ENCODE data around the gene MCF2L2.

Gene MCF2L2

GRCh38 chr3:183293966-183294365 lies 134.5 kb downstream of the MCF2L2 start:
- no peak for DNase-seq (ENCODE audit: low spot score)

GRCh38 chr3:183291497-183292031 lies 136.9 kb downstream of the MCF2L2 start:
- no peak for DNase-seq (ENCODE audit: low spot score)

DNA sequence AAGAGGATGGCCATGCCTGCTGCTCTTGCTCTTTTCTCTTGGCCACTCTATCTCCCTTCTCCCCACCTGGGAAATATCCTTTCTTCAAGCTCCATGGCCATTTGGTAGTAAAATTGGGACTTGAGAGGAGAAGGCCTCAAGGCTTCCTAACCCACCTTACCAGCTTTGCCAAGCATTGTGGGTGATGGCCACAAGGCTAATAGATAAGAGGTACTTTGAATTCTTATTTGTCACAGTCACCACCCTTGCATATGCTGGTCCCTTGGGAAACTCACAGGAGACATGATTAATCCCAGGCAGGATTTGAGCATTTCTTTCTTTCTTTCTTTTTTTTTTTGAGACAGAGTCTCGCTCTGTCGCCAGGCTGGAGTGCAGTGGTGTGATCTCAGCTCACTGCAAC lies 138.2 kb downstream of the MCF2L2 start:
- DNase-seq (ENCODE audit: low spot score): no peak

DNA sequence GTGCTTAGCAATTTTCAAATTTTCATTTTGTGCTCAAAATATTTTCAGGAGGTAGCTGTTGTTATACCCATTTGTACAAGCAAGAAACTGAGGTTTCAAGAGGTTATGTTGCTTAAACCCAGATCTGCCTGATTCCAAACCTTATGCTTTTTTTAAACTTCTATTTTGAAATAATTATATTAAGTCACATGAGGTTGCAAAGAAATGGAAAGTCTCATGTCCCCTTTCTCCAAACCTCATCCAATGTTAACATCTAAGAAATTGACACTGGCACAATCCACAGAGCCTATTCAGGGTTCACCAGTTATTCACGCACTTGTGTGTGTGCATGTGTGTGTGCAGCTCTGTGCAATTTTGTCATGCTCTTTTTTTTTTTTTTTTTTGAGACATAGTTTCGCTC lies 140.3 kb downstream of the MCF2L2 start:
- no peak for DNase-seq (ENCODE audit: low spot score)

DNA sequence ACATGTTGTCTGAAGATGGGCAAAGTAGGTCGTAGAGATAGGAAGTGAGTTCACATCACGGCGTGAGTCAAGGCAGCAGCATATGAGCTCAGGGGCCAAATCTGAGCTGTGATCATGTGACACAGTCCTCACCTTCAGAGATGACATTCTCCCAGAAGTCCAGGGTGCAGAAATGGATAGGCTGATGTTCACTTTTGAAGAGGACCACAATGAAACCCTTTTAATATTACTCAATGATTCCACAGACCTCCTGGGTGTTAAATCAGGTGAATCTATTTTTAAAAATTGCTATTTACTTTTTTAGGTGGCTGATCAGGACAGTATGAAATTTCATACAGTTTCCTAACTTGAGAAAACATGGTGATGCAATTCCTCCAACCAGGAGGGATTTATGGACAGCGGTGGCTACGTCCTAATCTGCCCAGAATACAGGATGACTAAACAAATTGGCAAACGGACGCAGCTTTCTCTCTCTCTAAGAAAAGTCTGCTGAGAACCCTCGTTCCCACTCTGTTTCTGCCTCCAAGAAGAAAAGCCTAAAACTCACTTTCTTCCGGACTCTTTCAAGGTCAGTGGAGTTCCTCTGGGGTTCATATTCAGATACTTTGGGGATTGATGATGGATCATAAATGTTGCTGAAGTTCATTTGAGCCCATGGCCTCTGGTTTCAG lies 141.0 kb downstream of the MCF2L2 start:
- DNase-seq (ENCODE audit: low spot score): no peak

DNA sequence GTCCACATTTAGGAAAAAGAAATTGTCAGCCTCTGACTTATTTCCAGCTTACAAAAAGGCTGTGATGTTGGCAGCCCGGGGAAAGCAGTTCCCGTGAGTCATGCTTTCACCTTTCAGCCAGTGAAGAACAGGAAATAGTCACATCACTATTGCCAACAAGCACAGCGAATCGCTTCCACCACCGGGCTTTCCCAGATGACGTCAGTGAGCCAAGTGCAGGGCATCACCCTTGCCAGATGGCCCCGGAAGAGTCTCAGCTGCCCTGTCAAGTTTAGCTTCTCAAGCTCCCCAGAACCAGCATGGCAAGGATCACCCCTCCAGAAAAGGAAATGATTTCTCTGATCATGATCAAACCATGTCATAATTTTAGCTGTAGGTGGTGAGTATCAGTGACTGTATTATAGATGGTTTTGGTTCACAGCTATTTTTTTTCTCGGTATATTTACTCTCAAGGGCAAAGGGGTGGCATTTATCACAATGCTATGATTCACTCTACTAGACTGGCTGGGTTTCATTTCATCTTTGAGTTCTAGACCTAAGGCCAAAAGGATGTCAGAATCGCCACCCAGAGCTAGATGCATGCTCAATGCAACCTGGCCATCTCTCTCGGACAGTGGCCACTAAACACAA lies 142.5 kb downstream of the MCF2L2 start:
- DNase-seq (ENCODE audit: low spot score): peak; percentile 98

GRCh38 chr3:183285318-183285717 lies 143.1 kb downstream of the MCF2L2 start:
- no peak for DNase-seq (ENCODE audit: low spot score)

GRCh38 chr3:183284570-183284969 lies 143.8 kb downstream of the MCF2L2 start:
- DNase-seq (ENCODE audit: low spot score): no peak

GRCh38 chr3:183283886-183284285 lies 144.5 kb downstream of the MCF2L2 start:
- DNase-seq (ENCODE audit: low spot score): no peak

- DNase-seq (ENCODE audit: low spot score): no peak
Observed at GRCh38 chr3:183281126-183281797, 147.2 kb downstream of the MCF2L2 start.

GRCh38 chr3:183279371-183279770 lies 149.0 kb downstream of the MCF2L2 start:
- no peak for DNase-seq (ENCODE audit: low spot score)

GRCh38 chr3:183278479-183279088 lies 149.8 kb downstream of the MCF2L2 start:
- DNase-seq (ENCODE audit: low spot score): peak; percentile 78

GRCh38 chr3:183277260-183277659 lies 151.2 kb downstream of the MCF2L2 start:
- no peak for DNase-seq (ENCODE audit: low spot score)

DNA sequence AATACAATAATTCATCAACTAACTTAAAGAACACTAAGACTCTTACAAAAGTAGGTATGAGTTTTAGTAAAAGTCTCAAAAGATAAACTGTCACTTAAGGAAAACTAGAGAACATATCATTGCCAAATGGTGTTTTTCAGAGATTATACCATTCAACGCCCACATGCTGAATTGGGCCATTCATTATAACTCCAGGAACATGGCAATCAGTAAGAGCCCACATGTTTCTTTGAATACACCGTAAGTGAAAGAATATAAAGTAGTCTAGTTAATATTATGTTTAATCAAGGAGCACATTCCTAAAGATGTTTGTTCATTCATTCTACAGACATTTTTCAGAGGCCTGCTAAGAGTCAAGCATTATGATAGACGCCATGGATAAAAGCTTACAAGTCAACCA lies 152.5 kb downstream of the MCF2L2 start:
- DNase-seq (ENCODE audit: low spot score): no peak

- DNase-seq (ENCODE audit: low spot score): peak; percentile 66
Observed at GRCh38 chr3:183275418-183275817, 153.0 kb downstream of the MCF2L2 start.

- peak; percentile 71 for DNase-seq (ENCODE audit: low spot score)
Observed at GRCh38 chr3:183274609-183275008, 153.8 kb downstream of the MCF2L2 start.

DNA sequence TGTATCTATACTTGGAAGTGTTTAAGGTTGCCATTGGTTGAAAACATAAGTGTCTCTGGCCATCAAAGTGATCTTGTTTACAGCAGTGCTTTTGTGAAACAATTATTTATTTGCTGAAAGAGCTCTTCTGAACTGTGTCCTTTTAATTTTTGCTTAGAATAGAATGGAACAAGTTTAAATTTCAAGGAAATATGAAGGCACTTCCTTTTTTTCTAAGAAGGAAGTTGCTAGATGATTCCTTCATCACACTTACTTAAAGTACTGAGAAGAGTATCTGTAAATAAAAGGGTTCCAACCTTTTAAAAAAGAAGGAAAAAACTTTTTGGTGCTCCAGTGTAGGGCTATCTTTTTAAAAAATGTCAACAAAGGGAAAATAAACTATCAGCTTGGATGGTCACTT lies 155.6 kb downstream of the MCF2L2 start:
- DNase-seq (ENCODE audit: low spot score): no peak

DNA sequence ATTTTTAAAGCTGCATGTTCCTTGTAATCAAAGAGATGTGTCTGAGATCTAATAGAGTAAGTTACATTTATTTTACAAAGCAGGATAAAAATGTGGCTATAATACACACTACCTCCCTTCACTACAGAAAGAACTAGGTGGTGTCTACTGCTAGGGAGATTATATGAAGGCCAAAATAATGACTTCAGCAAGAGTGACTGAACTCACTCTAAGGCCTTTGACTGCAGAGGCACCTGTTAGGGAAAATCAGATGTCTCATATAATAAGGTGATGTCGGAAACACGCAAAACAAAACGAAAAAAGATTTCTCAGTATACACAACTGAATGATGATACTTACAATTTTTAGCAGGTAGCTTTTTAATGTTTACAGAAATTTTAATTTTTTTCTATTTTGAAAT lies 156.3 kb downstream of the MCF2L2 start:
- no peak for DNase-seq (ENCODE audit: low spot score)

DNA sequence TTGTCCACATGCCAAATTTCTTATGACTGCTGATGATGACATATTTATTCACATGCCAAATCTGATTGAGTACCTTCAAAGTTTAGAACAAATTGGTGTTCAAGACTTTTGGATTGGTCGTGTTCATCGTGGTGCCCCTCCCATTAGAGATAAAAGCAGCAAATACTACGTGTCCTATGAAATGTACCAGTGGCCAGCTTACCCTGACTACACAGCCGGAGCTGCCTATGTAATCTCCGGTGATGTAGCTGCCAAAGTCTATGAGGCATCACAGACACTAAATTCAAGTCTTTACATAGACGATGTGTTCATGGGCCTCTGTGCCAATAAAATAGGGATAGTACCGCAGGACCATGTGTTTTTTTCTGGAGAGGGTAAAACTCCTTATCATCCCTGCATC lies 158.1 kb downstream of the MCF2L2 start:
- no peak for DNase-seq (ENCODE audit: low spot score)

- DNase-seq (ENCODE audit: low spot score): no peak
Observed at GRCh38 chr3:183269345-183269744, 159.1 kb downstream of the MCF2L2 start.

- DNase-seq (ENCODE audit: low spot score): no peak
Observed at GRCh38 chr3:183268366-183268765, 160.1 kb downstream of the MCF2L2 start.

DNA sequence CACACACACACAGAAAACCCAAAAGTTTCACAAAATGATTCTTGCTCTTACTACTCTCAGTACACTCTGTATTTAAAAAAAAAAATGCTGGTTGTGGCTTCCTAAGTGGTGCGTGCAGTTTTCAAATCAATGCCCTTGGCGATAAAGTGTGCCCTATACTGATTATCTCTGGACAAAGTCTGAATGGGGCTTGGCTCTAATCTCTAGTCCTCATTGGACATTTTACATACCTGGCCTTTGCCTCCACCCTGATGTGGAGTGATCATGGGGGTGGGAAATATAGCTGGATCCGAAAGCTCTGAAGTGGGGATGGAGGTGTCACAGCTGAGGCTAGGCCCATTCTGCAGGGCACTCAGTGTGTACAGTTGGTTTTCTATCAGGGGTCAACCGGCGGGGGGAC lies 161.3 kb downstream of the MCF2L2 start:
- DNase-seq (ENCODE audit: low spot score): no peak

GRCh38 chr3:183266454-183266853 lies 162.0 kb downstream of the MCF2L2 start:
- DNase-seq (ENCODE audit: low spot score): no peak

All from kidney tubule cell (primary cell).